Measurements from ENCODE around the gene RPL3. TPM values are rescaled to one million over a fixed set of nuclear protein-coding genes. Genes with fewer than 3 reads are reported as not detected.

The RPL3 gene
- total and polyA plus RNA-seq, 2 of the 4 experiments (the other 2 are of a cell fraction), result 2,871 to 3,312 TPM

DNA sequence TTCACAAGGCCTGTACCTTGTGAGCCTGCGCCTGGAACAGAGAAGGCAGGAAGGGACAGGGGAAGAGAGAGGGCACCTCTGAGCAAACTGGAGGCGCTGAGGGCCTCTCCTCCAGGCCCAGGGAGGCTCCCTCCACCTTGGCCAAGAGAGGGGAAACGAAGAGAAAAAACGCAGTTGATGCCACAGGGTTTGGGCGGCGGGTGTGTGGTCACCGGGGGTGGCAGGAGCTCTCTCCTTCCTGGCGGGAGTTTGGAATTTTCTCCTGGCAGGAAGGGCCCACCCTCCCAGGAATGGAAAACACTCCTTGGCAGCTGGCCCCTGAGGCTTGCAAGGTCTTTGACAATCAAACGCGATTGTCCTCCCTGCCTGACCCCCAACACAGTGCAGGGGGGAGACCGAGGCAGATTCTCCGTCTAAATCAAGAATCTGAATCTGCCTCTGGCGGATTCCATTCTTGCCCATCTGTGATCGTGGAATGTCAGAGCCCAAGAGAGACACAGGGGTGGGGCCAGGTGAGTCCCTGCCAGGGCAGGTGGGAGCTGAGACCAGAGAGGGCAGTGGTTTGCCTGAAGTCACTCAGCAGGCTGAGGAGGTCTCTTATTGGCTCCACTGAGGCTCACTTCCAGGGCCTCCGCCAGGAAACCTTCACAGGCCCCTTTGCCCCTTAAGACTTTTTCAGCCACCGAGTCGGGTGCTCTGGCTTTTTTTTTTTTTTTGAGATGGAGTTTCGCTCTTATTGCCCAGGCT, 21.0 kb downstream of the RPL3 start:
- H3K23ac ChIP-seq (ENCODE audit: low read depth, low read length), result no peak overlapping the region
- WGBS, 2 experiments (ENCODE audit: extremely low coverage in 2 of 2, insufficient read length in 1 of 2), result 81% methylated on average over 7 of the region's 18 CpGs; no CpG with 5 or more reads in 1 of the 2 experiments
- dilution Hi-C loops (cut with HindIII; ENCODE audit: low sequenced_read_pairs, unreplicated experiment), result no loop called here
- H2BK20ac ChIP-seq (ENCODE audit: low read depth, low read length), result peak overlapping the region; percentile 5; the same call in 1 of the 2 replicates
- H3K56ac ChIP-seq (ENCODE audit: extremely low read depth, insufficient read depth, low read length), result no peak overlapping the region
- peak overlapping the region in 1 of 2 experiments; percentile 22; a peak in 1 of 4 replicates for H4K8ac ChIP-seq (ENCODE audit: low read depth in 2 of 2, low read length in 2 of 2)
- no peak overlapping the region for H3K9ac ChIP-seq (ENCODE audit: low read depth, low read length)
- H3K14ac ChIP-seq (replicated peaks; ENCODE audit: low read depth, low read length), result no peak overlapping the region
- H2BK5ac ChIP-seq (ENCODE audit: low read depth, low read length, poor library complexity, severe bottlenecking), result no peak overlapping the region
- H3K4me1 ChIP-seq (ENCODE audit: control insufficient read depth, insufficient read depth, low read length), result peaks cover 13% of the 10 kb centered on the region
- H3K4me2 ChIP-seq (ENCODE audit: low read depth, low read length), result no peak overlapping the region
- H4K91ac ChIP-seq (ENCODE audit: insufficient read depth, low read depth, low read length), result 0 out of 2 replicates have a peak overlapping the region, but pooled peaks have one; percentile 6
- peak overlapping the region; percentile 51 for H2BK120ac ChIP-seq (ENCODE audit: low read depth, low read length)
- ChIA-PET POLR2A (ENCODE audit: unreplicated experiment) (no interaction called here), CTCF (interaction anchor here (0.6 to 0.9 kb wide), 2 partner anchors 123 to 261 kb away, joined by 3 read pairs; no protein-coding TSS in a partner anchor)
- H3K9me3 ChIP-seq (ENCODE audit: control insufficient read depth, insufficient read depth, low read length), result no peaks in the 10 kb centered on the region
- H3K27ac ChIP-seq (ENCODE audit: insufficient read depth, low read length), result no peak overlapping the region
- in situ Hi-C loops (cut with MboI; ENCODE audit: low sequenced_read_pairs), result no loop called here
- no TSS peak for BruUV-seq (replicated peaks)
- 0 out of 3 replicates have a peak overlapping the region, but pooled peaks have one; percentile 32 for H2BK15ac ChIP-seq (ENCODE audit: low read depth, low read length)
- no peak for TF ChIP-seq CHD1 (IDR thresholded peaks at IDR 0.05; ENCODE audit: low read depth, low read length)
- no peak for TF ChIP-seq RAD21 (IDR thresholded peaks at IDR 0.05; ENCODE audit: low read length)
- TF ChIP-seq MXI1 (IDR thresholded peaks at IDR 0.05; ENCODE audit: borderline replicate concordance, low read depth, low read length), result no peak
- peak overlapping the region; percentile 76 for H2AK9ac ChIP-seq (replicated peaks; ENCODE audit: low read depth, low read length, poor library complexity)
- H3K79me1 ChIP-seq (ENCODE audit: low read depth in 1 of 2, low read length in 2 of 2), result no peaks in the 10 kb centered on the region
- intact Hi-C loops (cut with micrococcal nuclease), result no loop called here
- peak overlapping the region; percentile 41 for H3K4ac ChIP-seq (ENCODE audit: low read depth, low read length)
- H4K5ac ChIP-seq (ENCODE audit: low read depth, low read length), result no peak overlapping the region
- no peak overlapping the region for H3K4me3 ChIP-seq (ENCODE audit: insufficient read depth, low read depth, low read length)
- H2AK5ac ChIP-seq (ENCODE audit: low read depth, low read length), result no peak overlapping the region
- H4K20me1 ChIP-seq (ENCODE audit: insufficient read depth, low read length), result no peaks in the 10 kb centered on the region
- DNase-seq (no peak), ATAC-seq (ENCODE audit: low read depth) (no peak)
- H3K18ac ChIP-seq (ENCODE audit: low read depth, low read length), result no peak overlapping the region; the same call in 1 of the 2 replicates
- no peaks in the 10 kb centered on the region for H3K27me3 ChIP-seq (ENCODE audit: control insufficient read depth, insufficient read depth, low read length)
- no peaks in the 10 kb centered on the region for H3K36me3 ChIP-seq (ENCODE audit: control insufficient read depth, insufficient read depth, low read length)
- peak overlapping the region; percentile 48 for H2AFZ ChIP-seq (replicated peaks; ENCODE audit: low read length, poor library complexity)
- no peaks in the 10 kb centered on the region for H3K9me1 ChIP-seq (ENCODE audit: insufficient read depth, low read length)

Data from IMR-90 (cell line).